KG1 (cell line): Measurements from ENCODE around the gene LELP1.
"Not testable (repeated sequence)": the region's sequence is repeated elsewhere in the genome, so short reads cannot be mapped to it uniquely, and the experiment has no call there.

Source experiments
- DNase-seq: peaks from one replicate; lab custom pipeline; 2025; lab: John Stamatoyannopoulos, UW

The LELP1 gene

DNA sequence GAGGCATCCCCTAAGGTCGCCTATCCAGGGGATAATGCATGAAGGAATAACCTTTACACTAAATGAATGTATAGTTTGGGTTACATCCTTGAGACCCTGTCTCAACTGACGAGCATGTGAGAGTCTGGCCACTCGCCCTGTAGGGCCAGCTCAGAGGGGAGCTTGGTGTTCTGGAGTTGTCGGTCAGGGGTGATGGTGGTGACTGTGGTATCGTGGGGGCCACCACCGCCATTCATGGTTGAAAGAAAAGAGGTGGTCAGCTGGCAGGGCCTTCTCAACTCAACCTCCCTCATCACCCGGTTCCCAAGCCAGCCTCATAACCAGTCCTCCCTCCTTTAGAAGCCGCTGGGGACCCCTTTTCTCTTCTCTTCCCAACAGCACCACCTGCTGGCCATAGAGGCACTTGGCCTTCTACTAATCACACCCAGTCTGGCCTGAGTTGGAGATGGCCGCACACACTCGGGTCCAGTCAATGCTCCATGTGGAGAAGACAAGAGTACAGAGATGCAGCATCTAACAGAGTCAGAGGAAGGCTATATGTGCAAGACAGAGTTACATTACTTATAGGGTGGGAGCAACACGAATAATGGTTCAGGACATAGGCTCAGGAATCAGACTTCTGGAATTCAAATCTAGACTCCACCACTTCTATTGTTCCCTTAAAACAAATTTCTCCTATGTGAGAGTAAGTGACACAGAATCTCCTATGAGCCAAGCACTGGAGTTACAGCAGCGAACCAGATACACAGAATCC lies 26.0 kb downstream of the LELP1 start:
- not testable (repeated sequence) for DNase-seq

DNA sequence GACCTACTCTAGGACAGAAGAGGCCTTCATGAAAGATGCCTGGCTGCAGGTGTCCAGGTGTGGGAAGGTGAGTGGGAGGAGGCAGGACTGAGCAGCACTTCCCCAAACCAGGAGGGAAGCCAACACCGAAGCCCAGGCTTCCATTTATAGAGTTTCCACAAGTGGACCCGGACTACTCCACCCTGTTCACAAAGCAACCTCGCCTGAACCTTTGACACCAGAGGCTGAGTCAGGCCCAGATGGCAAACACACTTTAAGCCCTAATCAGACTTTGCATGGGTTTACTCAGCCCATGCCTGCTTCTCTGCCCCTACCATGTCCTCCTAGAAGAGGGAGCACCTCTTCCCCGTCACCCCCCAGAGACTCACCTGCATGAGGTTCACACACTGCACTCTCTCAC lies 28.1 kb downstream of the LELP1 start:
- no peak for DNase-seq

DNA sequence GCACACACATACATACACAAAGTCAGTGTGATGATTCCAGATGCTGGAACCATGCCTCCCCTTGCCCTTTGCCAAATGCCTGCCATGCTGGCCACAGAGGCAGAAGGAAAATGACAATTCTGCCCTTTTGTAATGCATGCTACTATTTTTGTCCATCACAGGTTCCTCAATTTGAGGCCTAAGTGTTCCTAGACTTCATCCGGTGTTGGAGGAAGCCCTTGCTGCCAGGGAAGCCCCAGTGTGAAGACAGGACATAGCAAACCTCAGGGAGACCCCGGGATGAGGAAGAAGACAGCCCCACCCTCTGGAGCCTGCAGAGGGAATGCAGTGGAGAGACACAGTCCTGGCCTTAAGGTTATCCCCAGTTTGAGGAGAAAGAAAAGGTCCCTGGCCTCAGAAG lies 28.6 kb downstream of the LELP1 start:
- no peak for DNase-seq

DNA sequence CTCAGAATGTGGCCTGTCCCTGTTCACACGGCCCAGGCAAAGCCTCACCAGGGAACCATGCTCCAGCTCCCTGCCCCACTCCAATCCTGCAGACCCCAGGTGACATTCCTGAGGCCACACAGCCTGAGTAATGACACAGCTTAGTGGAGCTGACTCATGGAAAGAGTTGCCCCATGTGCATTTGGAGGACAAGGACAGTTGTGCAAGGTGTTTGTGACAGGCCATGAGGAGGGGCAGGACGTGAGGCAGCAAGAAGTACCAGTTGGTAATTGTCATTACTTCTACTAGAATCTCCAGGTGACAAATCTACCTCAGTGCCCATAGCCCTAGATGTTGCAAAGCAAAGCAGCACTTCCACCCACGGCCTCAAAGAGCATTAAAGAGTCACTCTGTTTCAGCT lies 29.3 kb downstream of the LELP1 start:
- DNase-seq = no peak

DNA sequence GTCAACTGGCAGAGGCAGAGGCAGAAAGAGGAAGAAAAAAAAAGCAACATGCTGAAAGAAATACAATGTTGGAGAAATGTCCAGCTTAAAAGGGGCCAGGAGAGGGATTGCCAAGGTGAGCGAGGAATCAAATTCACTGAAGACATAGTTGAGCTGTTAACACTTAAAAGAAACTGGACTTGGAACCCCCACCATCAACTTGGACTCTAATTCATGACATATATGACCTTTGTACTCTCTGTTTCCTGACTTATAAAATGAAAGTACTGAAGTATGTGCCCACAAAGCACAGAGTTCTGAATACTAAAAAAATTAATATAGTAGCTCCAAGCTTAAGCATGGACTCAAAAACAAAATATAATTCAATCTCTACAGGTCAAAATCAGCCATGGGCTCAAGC lies 30.2 kb downstream of the LELP1 start:
- no peak for DNase-seq

DNA sequence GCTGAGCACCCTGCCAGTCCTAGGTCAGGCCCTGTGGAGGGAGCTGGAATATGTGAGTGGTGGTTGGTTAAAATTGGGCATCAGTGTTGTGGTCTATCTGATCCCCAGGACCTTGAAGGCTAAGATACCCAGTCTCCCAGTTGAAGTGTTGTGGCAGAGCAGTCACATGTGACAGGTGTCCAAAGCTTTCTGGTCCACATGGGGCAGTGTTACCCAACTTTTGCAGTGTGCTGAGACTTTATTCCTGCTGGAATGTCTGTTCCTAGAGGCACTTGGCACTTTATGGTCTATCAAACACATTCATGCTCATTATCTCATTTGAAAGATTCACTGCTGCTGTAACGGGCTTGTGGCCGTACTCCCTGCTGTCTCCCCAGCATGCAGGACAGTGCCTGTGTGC lies 35.3 kb downstream of the LELP1 start:
- no peak for DNase-seq

DNA sequence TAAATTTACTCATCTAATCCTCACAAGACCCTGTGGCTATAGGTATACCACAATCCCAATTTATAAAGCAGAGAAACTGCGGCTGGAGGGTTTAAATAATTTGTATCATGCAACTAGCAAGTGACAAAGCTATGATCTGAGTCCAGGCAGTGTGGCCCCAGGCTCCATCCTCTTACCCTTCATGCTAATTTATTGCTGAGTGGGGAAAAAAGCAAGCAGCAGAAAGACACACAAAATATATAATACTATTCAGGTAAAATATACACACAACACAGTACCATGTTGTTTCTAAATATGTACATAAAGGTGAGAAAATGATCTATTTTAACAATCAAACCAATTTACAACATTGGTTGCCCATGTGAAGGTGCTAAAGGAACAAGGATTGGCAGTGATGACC lies 38.9 kb downstream of the LELP1 start:
- DNase-seq = no peak

DNA sequence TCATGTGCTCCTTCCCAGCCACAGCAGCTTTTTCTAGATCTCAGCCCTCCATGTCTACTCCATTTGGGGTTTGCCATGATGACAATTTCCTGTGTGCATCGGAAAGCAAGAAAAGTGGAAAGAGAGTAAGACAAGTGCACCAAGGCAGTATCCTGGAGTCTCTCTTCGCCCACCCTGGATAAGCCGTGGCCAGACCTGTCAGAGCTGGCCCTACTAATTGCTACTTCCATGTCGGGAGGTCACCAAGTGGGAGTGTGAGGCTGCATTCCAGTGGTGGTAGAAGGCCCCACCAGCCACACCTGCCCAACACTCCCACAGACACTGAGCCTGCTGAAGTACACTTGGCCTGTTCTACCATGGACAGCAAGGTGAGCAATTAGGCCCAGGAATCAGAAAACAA lies 42.2 kb downstream of the LELP1 start:
- no peak for DNase-seq

DNA sequence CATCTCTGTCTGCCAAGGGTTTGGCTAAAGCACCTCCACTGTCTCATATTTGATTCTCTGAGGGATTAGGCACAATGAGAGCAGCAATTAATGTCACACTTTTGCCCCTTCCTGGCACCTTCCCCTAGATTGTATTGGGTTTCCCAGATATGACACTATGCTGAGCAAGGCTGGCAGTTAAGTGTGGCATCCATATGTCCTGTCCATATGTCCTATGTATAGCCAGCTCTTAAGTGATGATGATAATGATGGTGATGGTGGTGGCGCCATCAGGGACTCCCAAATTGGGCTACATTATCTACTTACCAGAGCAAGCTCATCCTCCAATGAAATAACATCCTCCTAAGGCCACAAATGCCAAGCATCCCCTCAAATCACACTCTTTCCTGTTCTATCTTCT lies 42.8 kb downstream of the LELP1 start:
- no peak for DNase-seq

DNA sequence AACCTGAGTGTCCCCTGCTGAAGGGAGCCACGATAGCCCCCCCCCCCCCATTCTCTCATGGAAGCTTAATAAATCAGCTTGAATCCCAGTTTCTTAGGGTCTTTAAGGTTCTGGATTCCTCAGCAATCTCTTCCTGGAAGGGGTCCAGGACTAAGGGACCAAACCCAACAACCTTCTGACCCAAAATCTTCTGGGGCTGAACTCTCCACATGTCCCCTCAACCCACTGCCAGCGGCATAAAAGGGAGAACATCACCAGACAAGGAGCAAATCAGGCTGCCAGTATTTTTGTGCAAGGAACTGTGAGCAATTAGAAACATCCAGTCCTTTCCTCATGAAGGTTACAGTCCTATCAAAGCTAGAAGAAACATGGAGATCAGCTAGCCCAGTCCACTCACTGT lies 43.6 kb downstream of the LELP1 start:
- no peak for DNase-seq

DNA sequence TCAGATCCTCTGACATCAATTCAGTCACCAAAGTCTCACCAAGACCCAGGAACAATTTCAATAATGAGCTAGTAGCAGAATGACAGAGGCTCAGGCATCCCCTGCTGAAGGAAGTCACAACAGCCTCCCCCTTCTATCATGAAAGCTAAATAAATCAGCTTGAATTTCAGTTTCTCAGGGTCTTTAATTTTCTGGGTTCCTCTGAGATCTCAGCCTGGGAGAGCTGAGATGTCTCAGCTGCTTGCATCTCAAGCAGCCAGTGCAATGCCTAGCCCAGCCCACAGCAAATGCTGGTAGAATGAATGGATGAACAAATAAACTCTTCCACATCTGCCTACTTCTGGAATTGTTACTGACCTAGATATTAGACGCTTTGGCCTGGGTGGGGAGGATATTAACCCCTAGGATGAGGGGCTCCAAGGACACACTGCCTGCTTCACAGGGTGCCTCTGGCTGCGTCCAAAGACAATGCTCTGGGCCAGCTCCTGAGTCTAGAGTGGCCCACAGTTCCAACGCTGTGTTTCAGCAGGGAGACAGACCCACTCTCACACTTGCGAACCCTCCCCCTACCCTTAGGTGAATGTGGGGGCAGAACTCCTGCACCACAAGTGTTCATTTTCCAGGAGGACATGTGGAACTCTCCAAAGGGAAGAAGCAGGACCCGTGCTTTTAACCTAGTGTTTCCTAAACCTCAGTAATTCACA lies 45.1 kb downstream of the LELP1 start:
- DNase-seq = no peak

DNA sequence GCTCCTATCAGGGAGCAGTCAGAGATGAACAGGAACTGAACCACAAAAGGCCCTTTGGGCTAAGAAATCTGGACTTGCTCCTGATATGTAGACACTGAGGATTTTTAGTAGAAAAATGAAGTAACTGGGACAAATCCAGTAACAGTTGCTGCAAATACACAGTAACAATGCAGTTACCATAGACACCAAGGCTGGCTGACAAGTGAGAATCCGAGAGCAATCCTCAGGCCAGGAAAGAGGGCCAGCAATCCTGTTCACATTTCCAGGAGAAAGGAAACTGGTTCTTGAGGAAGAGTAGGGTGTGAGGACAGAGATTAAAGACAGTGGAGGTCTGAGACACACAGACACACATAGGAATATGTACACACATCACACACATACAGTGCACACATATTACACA lies 46.9 kb downstream of the LELP1 start:
- DNase-seq = no peak

DNA sequence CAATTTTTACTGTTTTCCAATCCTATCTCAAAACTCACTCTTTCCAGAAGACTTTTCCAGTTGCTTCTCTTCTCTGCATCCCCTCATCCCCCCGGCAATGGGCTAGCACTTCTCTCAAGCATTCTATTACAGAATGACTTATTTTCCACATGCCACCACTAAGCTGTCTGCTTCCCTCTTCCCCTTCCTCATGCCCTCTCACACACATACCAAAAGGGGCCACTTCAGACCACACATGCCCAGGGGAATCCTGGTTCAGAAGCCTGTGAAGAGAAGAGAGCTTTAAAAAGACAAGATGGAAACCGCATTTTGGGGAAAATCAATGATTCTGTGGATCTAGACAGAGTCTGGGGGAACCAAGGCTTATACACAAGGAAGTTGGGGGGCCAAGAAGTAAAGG lies 47.9 kb downstream of the LELP1 start:
- no peak for DNase-seq

DNA sequence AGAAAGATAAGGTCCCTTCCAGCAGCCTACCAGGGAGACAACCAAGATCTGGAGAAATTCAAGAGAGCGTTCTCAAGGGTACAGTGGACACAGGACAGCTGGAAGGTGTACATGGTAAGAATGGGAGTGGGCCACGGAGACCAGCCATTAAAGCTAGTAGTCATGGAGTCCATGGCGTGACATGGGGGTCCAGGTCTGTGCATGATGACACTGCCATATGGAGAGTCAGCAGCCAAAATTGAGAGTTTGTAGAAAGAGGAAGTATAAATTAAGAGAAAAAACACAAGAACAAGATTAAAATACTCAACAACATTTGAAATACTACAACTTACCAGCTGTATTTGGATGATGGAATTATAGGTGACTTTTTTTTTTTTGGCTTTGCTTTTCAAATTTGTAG lies 48.3 kb downstream of the LELP1 start:
- DNase-seq = no peak

DNA sequence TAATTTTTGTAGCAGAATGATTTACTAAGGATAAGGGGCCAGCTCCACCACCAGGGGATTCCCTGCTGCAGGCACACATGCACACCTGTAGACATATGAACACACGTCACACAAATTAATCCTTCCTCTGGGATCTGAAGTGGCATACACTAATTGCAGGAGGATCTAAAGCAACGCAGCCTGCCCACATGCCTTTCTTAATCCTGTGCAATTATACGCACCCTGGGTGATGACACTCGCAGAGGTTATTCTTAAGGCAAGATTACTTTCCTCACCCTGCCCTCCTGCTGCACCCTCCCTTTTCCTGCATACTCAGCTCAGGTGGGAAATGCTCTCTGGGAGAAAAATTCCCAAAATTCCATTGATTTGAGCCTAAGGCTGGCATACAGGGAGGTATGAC lies 48.8 kb downstream of the LELP1 start:
- no peak for DNase-seq

DNA sequence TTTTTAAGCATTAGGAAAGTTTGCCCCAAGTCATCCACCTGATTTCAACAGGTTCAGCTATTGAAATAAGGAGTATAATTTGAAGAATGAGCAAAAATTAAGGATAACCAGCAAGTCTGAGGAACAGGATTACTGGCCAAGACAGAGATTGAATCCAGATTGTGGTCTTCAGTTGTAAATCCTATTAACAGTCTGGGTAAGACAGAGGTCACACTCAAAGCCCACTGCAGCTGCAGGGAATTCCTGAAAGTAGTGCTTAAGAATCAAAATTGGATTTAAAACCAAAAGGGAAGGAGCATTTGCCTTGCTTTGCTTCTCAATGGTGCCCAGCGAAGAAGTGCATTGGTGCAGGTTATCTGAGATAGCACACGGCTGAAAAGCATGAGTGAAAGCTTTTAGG lies 49.8 kb downstream of the LELP1 start:
- no peak for DNase-seq

DNA sequence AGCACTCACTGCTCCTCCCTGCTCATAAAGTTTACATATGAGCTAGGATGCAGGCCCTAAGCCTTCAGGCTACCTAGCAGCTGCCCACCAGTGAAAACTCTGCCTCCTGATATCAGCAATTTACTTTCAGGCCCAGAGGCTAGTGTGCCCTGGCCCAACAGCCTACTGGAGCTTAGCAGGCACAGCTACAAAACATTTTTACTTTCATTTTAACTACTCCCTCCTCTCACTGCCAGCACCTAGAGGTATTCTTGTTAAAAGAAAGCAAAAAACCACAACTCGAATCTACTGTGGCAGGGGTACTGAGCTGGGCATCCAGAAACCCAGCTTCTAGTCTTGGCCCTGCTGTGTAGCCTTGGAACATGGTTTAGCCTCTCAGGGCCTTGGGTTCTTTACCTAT lies 50.5 kb downstream of the LELP1 start:
- no peak for DNase-seq
